A673 (cell line): ENCODE data around the gene OSTC.

ENCODE experiments used
- CTCF ChIP-seq: fragments of 300-800, 200-600 bp; sonication (generic); conservative IDR thresholded peaks from 2 replicates; pipeline ENCODE4 v1.5.1; 2017; ENCODE audit warnings: low read depth, mild to moderate bottlenecking, antibody characterized with exemption, low read length, moderate library complexity, mixed read lengths
- EZH2 ChIP-seq: fragments of 200-600 bp; sonication (generic); IDR thresholded peaks from 2 replicates; pipeline ENCODE4 v1.6.1; 2017; ENCODE audit warnings: borderline replicate concordance, low read depth, mild to moderate bottlenecking, mixed read lengths, antibody characterized with exemption, low read length; ENCODE audit not compliant: poor library complexity, severe bottlenecking

- no peak for TF ChIP-seq EZH2
- TF ChIP-seq CTCF = peak; percentile 37
Measured at GRCh38 chr4:108637856-108638255, 12.5 kb upstream of the OSTC start.
